NCI-H2029 treated with DMSO at 0.1 percent for 48 hours (cell line): Measurements from ENCODE around the gene SALL1.

Experiments used
- DNase-seq: peaks from one replicate; lab custom pipeline; 2025; lab: John Stamatoyannopoulos, UW

The SALL1 gene

DNA sequence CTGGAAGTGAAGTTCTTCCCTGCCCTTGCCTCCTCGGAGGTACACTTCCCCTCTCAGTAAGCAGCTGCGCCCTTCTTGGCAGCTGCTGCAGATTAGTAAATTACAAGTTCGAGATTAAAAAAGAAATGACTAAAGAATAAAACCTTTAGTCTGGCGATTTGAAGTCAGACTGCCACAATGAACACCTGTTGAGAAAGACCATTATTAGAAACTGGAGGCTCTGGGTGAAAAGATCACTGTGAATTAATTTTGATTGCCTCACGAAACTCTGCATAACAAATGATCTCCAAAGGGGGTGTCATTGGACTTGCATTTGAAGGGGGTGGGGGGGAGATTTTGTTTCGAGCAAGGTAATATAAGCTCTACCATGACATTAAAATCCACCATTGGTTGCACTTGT, 39.3 kb downstream of the SALL1 start:
- no peak for DNase-seq

DNA sequence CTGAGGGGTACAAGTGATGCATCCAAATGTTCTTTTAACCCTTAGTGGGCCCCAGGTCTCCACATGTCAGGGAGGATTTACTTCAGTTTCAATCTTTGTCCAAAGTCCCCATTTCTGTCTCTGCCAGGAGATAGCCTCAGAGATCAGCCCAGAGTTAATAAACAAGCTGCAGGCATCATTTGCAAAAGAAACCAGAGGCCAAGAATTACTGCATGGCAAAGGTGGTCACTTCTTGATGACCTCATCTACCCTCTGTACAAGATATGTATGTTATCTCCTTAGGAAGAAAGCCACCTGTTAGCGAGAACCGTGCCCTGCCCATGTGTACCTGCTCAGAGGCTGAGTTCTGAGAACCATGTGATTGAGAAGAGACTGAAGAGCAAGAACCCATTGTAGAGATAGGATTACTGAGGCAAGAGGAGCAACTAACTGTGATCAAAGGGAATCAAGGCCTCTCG, 40.3 kb downstream of the SALL1 start:
- no peak for DNase-seq

DNA sequence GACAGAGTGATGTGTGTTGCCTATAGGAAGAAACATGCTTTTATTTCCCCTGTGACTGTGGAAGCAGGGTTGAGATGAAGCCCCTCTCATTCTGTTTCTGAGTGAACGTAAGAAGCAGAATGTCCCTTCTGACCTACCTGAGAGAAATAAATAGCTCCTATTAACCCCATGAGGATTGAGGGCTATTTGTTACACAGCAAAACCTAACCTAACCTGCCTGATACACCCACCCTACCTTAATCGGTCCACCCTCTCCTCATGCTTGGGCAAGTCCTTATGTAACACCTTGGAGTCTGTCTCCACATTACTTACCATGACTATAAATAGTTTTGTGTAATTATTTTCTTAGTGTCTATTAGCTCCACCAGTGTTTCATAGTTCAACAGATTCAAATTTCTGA, 41.9 kb downstream of the SALL1 start:
- DNase-seq, result no peak

DNA sequence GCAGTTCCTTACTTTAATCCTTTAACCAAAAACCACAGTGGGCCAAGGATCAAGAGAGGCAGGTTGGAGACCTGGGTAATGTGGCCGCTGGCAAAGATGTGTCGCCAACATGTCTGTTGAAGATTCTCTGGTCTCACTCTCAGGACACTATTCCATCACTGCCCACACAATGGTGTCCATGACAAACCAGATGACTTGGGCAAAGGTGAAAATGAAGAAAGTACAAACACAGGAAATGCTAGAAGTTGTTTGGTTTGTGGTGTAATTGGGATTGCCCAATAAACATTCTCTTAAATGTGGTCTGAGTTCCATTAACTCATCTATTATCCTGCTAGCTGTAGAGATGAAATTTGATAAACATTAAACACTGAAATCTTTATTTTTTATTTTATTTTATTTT, 43.3 kb downstream of the SALL1 start:
- DNase-seq, result no peak

DNA sequence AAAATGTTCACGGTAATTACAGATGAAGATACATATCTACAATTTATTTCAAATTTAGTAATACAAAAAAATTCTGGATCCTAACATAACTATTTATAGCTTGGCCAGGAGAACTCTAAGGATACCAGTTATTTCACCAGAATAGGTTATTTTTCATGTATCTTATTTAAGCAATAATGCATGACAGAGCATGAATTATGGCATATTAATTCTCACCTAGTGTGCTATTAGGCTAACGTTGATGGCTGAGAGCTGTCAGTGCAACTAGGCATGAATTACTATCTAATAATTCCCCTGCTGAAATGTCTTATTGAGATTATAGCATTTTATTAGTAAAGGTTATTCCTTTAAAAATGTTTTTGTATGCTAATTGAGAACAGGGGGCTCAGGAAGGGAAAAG, 44.5 kb downstream of the SALL1 start:
- no peak for DNase-seq

DNA sequence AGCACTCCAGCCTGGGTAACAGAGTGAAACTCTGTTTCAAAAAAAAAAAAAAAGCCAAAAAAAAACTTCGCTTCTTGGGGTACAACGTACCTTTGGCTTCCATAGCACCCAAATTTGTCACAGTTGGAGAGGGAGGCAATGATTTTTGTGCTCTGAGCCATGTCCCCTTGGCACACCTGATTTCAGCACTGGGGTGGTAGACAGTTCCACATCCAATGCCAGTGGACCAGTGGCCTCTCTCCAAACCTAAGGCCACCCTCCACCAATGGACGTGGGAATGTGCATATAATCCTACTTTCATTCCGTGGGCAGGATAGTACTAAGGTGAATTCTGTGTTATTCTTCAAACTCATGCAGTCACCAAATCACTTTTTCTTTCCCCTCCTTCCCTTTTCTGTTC, 47.5 kb downstream of the SALL1 start:
- DNase-seq, result no peak

DNA sequence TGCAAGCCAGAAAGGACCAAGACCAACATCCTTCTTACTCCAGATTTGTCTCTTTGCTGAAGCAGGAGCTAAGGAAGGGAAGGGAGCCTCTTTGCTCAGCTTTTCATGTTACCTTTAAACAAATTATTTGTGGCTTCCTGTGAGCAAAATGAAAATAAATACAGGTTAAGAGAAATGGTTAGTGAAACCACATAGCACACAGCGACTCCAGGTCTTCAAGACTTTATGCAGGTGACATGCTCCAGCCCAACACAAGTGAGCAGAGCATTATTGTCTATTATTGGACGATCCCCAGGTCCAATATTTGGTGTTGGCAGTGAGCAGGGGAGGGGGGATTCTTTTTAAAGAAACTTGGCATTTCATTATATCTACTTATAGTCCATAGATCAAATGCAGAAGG, 53.3 kb downstream of the SALL1 start:
- DNase-seq, result no peak

DNA sequence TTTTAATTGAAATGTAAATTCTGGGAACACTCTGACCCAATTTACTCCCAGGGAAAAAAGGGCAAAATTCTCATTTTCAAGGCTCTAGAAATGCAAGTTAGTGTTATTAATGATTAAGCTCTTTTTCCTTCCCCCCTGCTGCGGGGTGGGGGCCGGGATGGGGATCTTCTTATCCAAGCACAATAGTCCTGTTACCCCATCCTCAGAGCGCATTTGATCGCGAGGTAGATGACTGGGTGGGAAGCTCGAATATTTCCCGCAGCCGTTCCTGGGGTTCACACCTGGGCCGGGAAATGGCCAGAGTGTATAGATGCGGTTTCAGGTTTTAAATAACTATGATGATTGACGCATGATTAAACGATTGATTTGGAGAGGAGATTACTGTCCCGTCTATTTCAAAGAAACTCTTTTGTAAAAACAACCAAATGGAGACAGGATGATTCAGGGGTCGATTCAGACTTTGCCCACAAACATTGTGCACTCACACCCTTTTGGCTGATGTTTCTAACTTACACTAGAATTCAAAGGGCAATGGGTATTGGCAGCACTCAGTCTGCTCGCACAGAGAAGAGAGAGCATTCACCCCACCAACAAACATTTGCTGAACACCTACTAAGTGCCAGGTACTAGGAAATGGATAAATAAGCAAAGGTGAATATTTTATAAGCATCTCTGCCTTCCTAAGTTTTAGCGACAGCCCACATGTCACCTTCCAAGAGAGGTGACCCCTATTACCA, 55.0 kb downstream of the SALL1 start:
- DNase-seq, result no peak

DNA sequence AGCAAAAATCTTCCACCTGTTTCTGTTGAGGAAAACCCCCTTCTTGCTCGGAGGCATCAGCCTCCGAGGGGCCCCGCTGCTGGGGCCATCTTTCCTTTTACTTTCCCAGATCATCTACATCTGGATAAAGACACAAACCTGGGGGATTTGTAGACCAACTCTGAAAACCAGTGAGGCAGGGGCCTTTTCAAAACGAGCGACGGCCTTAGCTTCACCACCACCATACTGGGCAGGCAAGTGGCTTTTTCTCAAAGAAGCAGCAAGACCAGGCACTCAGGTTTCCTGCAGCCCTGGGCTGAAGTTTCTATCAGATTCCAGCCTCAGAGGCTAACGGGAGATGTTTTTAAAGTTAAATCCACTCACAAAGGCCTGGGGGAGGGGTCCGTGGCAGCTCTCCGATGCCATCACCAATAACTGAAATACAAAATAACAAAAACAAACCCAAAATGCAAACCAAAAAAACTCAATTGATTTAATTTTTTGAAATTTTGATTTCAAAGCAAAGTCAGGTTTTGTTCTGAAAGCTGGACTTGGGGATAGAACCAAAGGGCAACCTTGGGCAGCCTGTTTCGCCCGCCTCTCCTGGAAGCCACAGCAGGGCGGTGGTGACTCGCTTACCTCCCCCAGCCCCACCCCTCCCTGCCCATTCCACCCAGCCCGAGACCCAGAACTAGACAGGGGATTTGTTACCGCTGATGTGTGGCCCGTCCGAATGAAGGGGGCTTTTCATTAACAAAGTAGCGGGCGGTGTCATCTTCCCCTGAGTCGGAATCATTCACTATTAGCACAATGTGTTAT, 55.8 kb downstream of the SALL1 start:
- DNase-seq, result no peak

DNA sequence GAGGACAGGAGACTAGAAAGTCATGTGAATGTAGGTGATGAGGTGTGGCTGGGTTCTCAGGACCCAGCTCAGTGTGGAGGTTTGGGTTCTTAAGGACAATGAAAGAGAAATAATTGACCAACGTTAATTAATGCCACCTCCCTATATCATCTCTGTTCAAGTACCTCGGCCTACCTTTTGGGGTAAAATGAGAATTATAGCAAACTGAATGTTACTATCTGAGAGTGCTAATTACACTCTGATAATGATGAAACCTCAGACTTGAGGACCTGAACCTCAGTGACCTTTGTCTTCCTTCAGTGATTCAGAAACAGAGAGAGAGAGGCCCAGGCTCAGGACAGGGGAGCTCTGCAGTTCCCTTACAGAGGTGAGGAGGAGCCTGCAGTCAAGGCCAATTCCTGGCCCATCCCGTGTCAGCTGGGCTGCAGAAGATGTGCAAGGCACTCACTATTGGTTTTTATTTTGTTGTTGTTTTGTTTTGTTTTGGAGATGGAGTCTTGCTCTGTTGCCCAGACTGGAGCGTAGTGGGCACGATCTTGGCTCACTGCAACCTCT, 57.3 kb downstream of the SALL1 start:
- no peak for DNase-seq
